ENCODE data around the gene HOXC6. TPM values are rescaled to one million over a fixed set of nuclear protein-coding genes. Genes with fewer than 3 reads are reported as not detected.

Gene HOXC6
- total RNA-seq, 1 experiment from 2014 or later = 10.2 TPM

DNA sequence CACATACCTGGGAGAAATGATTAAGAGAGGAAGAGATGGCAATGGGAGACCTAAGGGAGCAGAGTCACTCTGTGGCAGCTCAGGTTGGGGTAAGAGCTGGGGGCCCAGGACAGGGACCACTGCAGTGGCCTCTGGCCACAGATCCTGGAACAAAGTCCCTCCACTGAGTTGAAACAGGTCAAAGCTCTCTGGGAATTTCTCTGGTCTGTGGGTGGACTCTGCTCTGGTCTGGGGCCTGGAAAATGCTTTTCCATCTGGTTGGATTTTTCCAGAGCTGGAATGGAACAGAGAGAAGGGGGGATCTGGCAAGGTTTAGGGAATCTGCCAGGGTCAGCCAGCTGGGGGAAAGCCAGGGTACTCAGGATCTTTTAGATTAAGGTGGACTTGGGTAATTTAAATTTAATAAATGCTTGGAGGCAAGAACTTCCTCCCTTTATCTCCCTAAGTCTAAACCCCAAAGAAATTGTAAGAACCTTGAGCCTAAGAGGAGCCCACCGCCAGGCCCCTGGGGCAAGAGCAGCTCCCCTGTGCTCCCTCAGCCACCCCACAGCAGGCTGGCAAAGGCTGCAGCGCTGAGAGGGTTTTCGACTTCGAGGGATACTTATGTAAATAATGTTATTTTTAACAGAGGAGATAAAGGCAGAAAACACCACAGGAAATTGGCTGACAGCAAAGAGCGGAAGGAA, 39.6 kb upstream of the HOXC6 start:
- no peak overlapping the region for H3K4me3 ChIP-seq (ENCODE audit: low read depth, low read length)
- H3K4me1 ChIP-seq = peaks cover 37% of the 10 kb centered on the region
- H3K9me3 ChIP-seq = no peaks in the 10 kb centered on the region
- DNase-seq = no peak
- H3K4me3 Mint-ChIP-seq (ENCODE audit: unreplicated experiment) = peak overlapping the region; percentile 68
- no peaks in the 10 kb centered on the region for H3K9me3 Mint-ChIP-seq (ENCODE audit: unreplicated experiment)
- POLR2A ChIA-PET = interaction anchor here (0.6 kb wide), 1 partner anchor 18 kb away, joined by 7 read pairs; no protein-coding TSS in a partner anchor
- no peaks in the 10 kb centered on the region for H3K36me3 ChIP-seq (ENCODE audit: control insufficient read depth, insufficient read depth, low read length)
- H3K4me1 Mint-ChIP-seq (ENCODE audit: low read depth, unreplicated experiment) = peaks cover 28% of the 10 kb centered on the region
- no TSS peak for BruUV-seq (replicated peaks)
- no peaks in the 10 kb centered on the region for H3K27me3 Mint-ChIP-seq (ENCODE audit: insufficient read depth, unreplicated experiment)
- TF ChIP-seq, protein P1, sequence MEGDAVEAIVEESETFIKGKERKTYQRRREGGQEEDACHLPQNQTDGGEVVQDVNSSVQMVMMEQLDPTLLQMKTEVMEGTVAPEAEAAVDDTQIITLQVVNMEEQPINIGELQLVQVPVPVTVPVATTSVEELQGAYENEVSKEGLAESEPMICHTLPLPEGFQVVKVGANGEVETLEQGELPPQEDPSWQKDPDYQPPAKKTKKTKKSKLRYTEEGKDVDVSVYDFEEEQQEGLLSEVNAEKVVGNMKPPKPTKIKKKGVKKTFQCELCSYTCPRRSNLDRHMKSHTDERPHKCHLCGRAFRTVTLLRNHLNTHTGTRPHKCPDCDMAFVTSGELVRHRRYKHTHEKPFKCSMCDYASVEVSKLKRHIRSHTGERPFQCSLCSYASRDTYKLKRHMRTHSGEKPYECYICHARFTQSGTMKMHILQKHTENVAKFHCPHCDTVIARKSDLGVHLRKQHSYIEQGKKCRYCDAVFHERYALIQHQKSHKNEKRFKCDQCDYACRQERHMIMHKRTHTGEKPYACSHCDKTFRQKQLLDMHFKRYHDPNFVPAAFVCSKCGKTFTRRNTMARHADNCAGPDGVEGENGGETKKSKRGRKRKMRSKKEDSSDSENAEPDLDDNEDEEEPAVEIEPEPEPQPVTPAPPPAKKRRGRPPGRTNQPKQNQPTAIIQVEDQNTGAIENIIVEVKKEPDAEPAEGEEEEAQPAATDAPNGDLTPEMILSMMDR (IDR thresholded peaks at IDR 0.05; ENCODE audit: insufficient read depth in 1 of 2, low read depth in 1 of 2, low read length in 1 of 2, severe bottlenecking in 1 of 2, unreplicated experiment in 1 of 2) = no peak
- peaks cover 13% of the 10 kb centered on the region for H3K36me3 Mint-ChIP-seq (ENCODE audit: insufficient read depth, unreplicated experiment)
- CTCF ChIA-PET = interaction anchor here (0.5 to 1.9 kb wide), 13 partner anchors 12 to 242 kb away, joined by 3 to 8 read pairs (median 4); partner anchors contain the start of gene HOXC8
- intact Hi-C loops (cut with micrococcal nuclease; ENCODE audit: unreplicated experiment) = loop anchor here (2.0 kb wide), 1 partner anchor 222 kb away; no protein-coding TSS in a partner anchor
- H3K27ac Mint-ChIP-seq (ENCODE audit: unreplicated experiment) = no peak overlapping the region
- no peaks in the 10 kb centered on the region for H3K27me3 ChIP-seq (replicated peaks; ENCODE audit: control insufficient read depth, insufficient read depth, low read length)

DNA sequence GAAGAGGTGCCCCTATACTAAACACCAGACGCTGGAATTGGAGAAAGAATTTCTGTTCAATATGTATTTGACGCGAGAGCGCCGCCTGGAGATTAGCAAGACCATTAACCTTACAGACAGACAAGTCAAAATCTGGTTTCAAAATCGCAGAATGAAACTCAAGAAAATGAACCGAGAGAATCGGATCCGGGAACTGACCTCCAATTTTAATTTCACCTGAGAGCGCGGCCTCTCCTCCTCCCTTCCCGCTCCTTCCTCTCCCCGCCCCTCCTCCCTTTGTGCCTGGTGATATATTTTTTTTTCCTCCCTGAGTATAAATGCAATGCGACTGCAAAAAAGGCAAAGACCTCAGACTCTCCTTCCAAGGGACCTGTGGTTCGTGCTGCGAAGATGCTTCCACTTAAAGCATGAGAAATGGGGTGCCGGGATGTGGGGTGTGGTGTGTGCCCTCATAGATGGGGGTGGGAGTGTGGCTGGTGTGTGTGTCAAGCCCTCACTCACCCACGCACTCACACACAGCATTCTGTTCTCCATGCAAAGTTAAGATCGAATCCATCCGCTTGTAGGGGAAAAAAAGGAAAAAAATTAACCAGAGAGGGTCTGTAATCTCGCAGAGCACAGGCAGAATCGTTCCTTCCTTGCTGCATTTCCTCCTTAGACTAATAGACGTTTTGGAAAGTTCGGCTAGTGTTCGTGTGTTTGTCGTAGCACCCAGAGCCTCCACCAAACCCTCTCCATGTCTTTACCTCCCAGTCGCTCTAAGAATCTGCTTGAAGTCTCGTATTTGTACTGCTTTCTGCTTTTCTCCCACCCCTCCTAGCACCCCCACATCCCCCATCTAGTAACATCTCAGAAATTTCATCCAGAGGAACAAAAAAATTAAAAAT, 38.8 kb upstream of the HOXC6 start:
- no TSS peak for BruUV-seq (replicated peaks)
- ChIA-PET CTCF (interaction anchor here (1.3 to 1.9 kb wide), 3 partner anchors 16 to 212 kb away, joined by 4 to 8 read pairs (median 4); no protein-coding TSS in a partner anchor), POLR2A (interaction anchor here (0.6 kb wide), 1 partner anchor 17 kb away, joined by 7 read pairs; no protein-coding TSS in a partner anchor)
- H3K4me1 Mint-ChIP-seq (ENCODE audit: low read depth, unreplicated experiment) = peaks cover 28% of the 10 kb centered on the region
- no peak overlapping the region for H3K27ac Mint-ChIP-seq (ENCODE audit: unreplicated experiment)
- Histone ChIP-seq H3K36me3 (ENCODE audit: control insufficient read depth, insufficient read depth, low read length) (no peaks in the 10 kb centered on the region), H3K4me1 (peaks cover 32% of the 10 kb centered on the region), H3K9me3 (no peaks in the 10 kb centered on the region), H3K4me3 (ENCODE audit: low read depth, low read length) (no peak overlapping the region), H3K27me3 (replicated peaks; ENCODE audit: control insufficient read depth, insufficient read depth, low read length) (no peaks in the 10 kb centered on the region)
- H3K36me3 Mint-ChIP-seq (ENCODE audit: insufficient read depth, unreplicated experiment) = peaks cover 18% of the 10 kb centered on the region
- no peaks in the 10 kb centered on the region for H3K27me3 Mint-ChIP-seq (ENCODE audit: insufficient read depth, unreplicated experiment)
- peak overlapping the region; percentile 68 for H3K4me3 Mint-ChIP-seq (ENCODE audit: unreplicated experiment)
- TF ChIP-seq, protein P1 (IDR thresholded peaks at IDR 0.05; ENCODE audit: insufficient read depth in 1 of 2, low read depth in 1 of 2, low read length in 1 of 2, severe bottlenecking in 1 of 2, unreplicated experiment in 1 of 2) = peak; percentile 23 to 45
- intact Hi-C loops (cut with micrococcal nuclease; ENCODE audit: unreplicated experiment) = loop anchor here (2.0 kb wide), 1 partner anchor 223 kb away; no protein-coding TSS in a partner anchor
- no peaks in the 10 kb centered on the region for H3K9me3 Mint-ChIP-seq (ENCODE audit: unreplicated experiment)
- DNase-seq = peak in 1 of 2 experiments; percentile 54
